ENCODE data around the gene PSMF1. TPM values are rescaled to one million over a fixed set of nuclear protein-coding genes. Genes with fewer than 3 reads are reported as not detected.

Gene PSMF1
- total RNA-seq, result 100 to 1,000 TPM; 113 to 118 (median 117) TPM
- long read RNA-seq, donor 1, full-length matches to known transcripts, result 147 of 163 reads
- long read RNA-seq, donor 1, partial matches to known transcripts, result 7 of 163 reads
- long read RNA-seq, donor 1, other reads (novel, unspliced or antisense), result 9 of 163 reads
- long read RNA-seq, donor 2, full-length matches to known transcripts, result 74 of 84 reads
- long read RNA-seq, donor 2, partial matches to known transcripts, result 2 of 84 reads
- long read RNA-seq, donor 2, other reads (novel, unspliced or antisense), result 8 of 84 reads

- intact Hi-C loops (cut with DNase I, micrococcal nuclease), result no loop called here
- no peaks in the 10 kb centered on the region for H3K9me3 ChIP-seq
- no peaks in the 10 kb centered on the region for H3K36me3 ChIP-seq (ENCODE audit: low read depth)
- ATAC-seq (peak; percentile 99), DNase-seq (peak; percentile 97 to 98 (median 98))
- peaks cover 41% of the 10 kb centered on the region for H3K4me1 ChIP-seq (ENCODE audit: low read depth)
- H3K4me3 ChIP-seq, result peak within 1 kb of the TSS; percentile 99
- TF ChIP-seq CTCF (IDR thresholded peaks at IDR 0.05), result peak; percentile 19
Measured at GRCh38 chr20:1118336-1119127, at the start of gene PSMF1. PSMF1 (plus strand) TSS chr20:1118602; CDS start chr20:1118774, 172 bp downstream.

GRCh38 chr20:1072258-1072657 lies 46.1 kb upstream of the PSMF1 start:
- TF ChIP-seq CTCF (IDR thresholded peaks at IDR 0.05), result no peak
- no peaks in the 10 kb centered on the region for H3K4me1 ChIP-seq (ENCODE audit: low read depth)
- ATAC-seq (no peak), DNase-seq (no peak)
- intact Hi-C loops (cut with DNase I, micrococcal nuclease), result no loop called here
- H3K9me3 ChIP-seq, result no peaks in the 10 kb centered on the region
- H3K36me3 ChIP-seq (ENCODE audit: low read depth), result no peaks in the 10 kb centered on the region
- H3K4me3 ChIP-seq, result no peak overlapping the region

GRCh38 chr20:1075616-1076015 lies 42.8 kb upstream of the PSMF1 start:
- no peaks in the 10 kb centered on the region for H3K4me1 ChIP-seq (ENCODE audit: low read depth)
- TF ChIP-seq CTCF (IDR thresholded peaks at IDR 0.05), result no peak
- no peak for DNase-seq
- H3K4me3 ChIP-seq, result no peak overlapping the region
- H3K9me3 ChIP-seq, result no peaks in the 10 kb centered on the region
- ATAC-seq, result no peak
- no peaks in the 10 kb centered on the region for H3K36me3 ChIP-seq (ENCODE audit: low read depth)
- intact Hi-C loops (cut with DNase I, micrococcal nuclease), result no loop called here

GRCh38 chr20:1081891-1082290 lies 36.5 kb upstream of the PSMF1 start:
- no peak overlapping the region for H3K4me3 ChIP-seq
- no peaks in the 10 kb centered on the region for H3K9me3 ChIP-seq
- H3K4me1 ChIP-seq (ENCODE audit: low read depth), result no peaks in the 10 kb centered on the region
- ATAC-seq, result no peak
- TF ChIP-seq CTCF (IDR thresholded peaks at IDR 0.05), result no peak
- DNase-seq, result no peak
- intact Hi-C loops (cut with DNase I, micrococcal nuclease), result no loop called here
- no peaks in the 10 kb centered on the region for H3K36me3 ChIP-seq (ENCODE audit: low read depth)

- intact Hi-C loops (cut with DNase I, micrococcal nuclease), result no loop called here
- no peak for DNase-seq
- no peaks in the 10 kb centered on the region for H3K4me1 ChIP-seq (ENCODE audit: low read depth)
- no peak for TF ChIP-seq CTCF (IDR thresholded peaks at IDR 0.05)
- H3K4me3 ChIP-seq, result no peak overlapping the region
- no peak for ATAC-seq
- no peaks in the 10 kb centered on the region for H3K36me3 ChIP-seq (ENCODE audit: low read depth)
- no peaks in the 10 kb centered on the region for H3K9me3 ChIP-seq
Measured at GRCh38 chr20:1083431-1084080, 34.8 kb upstream of the PSMF1 start.
